ENCODE data around the gene ZNF865.
"Not testable (repeated sequence)": the region's sequence is repeated elsewhere in the genome, so short reads cannot be mapped to it uniquely, and the experiment has no call there.

Gene ZNF865

DNA sequence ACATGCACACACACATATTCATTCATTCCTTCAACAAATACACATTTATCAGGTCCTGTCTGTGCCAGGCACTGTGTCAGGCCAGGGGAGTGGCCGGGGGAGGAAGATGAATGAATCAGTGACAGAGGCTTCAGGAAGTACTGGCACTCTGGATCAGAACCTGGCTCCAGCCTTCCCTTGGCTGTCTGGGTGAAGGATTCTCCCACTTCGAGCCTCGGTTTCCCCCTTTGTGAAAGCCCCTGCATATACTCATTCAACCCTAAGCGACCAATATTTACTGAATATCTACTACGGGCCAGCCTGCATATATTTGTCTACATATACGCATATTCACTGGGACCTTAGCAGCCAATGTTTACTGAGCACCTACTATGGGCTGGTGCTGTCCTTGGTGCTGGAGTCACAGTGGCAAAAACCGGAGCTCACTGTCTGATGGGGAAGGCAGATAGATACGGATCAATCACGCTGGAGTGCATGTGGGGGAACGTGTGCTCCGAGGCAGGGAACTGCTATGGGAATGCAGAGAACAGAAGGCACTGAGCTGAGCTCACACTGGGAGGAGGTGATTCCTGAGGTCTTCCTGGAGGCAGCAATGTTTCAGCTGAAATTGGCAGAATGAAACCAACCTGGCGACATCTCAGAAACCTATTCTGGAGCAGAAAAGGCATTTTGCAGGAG lies 24.2 kb upstream of the ZNF865 start:
- in situ Hi-C loops (cut with HindIII; ENCODE audit: low sequenced_read_pairs): no loop called here
- TF ChIP-seq, protein P1, sequence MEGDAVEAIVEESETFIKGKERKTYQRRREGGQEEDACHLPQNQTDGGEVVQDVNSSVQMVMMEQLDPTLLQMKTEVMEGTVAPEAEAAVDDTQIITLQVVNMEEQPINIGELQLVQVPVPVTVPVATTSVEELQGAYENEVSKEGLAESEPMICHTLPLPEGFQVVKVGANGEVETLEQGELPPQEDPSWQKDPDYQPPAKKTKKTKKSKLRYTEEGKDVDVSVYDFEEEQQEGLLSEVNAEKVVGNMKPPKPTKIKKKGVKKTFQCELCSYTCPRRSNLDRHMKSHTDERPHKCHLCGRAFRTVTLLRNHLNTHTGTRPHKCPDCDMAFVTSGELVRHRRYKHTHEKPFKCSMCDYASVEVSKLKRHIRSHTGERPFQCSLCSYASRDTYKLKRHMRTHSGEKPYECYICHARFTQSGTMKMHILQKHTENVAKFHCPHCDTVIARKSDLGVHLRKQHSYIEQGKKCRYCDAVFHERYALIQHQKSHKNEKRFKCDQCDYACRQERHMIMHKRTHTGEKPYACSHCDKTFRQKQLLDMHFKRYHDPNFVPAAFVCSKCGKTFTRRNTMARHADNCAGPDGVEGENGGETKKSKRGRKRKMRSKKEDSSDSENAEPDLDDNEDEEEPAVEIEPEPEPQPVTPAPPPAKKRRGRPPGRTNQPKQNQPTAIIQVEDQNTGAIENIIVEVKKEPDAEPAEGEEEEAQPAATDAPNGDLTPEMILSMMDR (IDR thresholded peaks at IDR 0.05; ENCODE audit: low read depth, low read length): no peak
- DNase-seq (ENCODE audit: low read depth, low spot score): no peak
- H3K4me3 ChIP-seq (ENCODE audit: low read depth, low read length): peak overlapping the region; percentile 96

- TF ChIP-seq, protein P1 (IDR thresholded peaks at IDR 0.05; ENCODE audit: low read depth, low read length): no peak
- no peak overlapping the region for H3K4me3 ChIP-seq (ENCODE audit: low read depth, low read length)
- DNase-seq (ENCODE audit: low read depth, low spot score): no peak
- in situ Hi-C loops (cut with HindIII; ENCODE audit: low sequenced_read_pairs): no loop called here
These were observed 23.6 kb upstream of the ZNF865 start for GRCh38 chr19:55581823-55582223.

DNA sequence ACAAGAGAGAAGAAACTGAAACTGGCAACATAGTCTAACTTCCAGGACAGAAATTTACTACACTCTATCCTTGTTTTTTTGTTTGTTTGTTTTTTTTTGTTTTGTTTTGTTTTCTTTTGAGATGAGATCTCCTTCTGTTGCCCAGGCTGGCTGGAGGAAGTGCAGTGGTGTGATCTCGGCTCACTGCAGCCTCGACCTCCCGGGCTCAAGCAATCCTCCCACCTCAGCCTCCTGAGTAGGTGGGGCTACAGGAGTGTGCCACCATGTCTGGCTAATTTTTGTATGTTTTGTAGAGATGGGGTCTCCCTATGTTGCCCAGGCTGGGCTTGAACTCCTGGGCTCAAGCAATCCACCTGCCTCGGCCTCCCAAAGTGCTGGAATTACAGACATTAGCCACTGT lies 23.2 kb upstream of the ZNF865 start:
- H3K4me3 ChIP-seq (ENCODE audit: low read depth, low read length); DNase-seq (ENCODE audit: low read depth, low spot score); in situ Hi-C loops (cut with HindIII; ENCODE audit: low sequenced_read_pairs): not testable (repeated sequence)

DNA sequence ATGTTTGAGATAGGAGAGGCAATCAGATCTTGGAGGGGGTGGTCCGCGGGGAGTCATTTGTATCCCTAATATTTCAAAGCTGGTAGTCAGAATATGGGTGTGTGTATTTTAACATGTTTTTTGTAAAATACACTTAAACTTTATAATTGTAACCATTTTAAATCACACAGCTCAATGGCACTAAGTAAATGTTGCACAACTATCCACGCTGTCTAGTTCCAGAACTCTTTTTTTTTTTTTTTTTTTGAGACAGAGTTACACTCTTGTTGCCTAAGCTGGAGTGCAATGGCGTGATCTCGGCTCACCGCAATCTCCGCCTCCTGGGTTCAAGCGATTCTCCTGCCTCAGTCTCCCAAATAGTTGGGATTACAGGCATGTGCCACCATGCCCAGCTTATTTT lies 21.6 kb upstream of the ZNF865 start:
- H3K4me3 ChIP-seq (ENCODE audit: low read depth, low read length); in situ Hi-C loops (cut with HindIII; ENCODE audit: low sequenced_read_pairs); DNase-seq (ENCODE audit: low read depth, low spot score): not testable (repeated sequence)

GRCh38 chr19:55584871-55585270 lies 20.6 kb upstream of the ZNF865 start:
- TF ChIP-seq, protein P1 (IDR thresholded peaks at IDR 0.05; ENCODE audit: low read depth, low read length): no peak
- no peak for DNase-seq (ENCODE audit: low read depth, low spot score)
- H3K4me3 ChIP-seq (ENCODE audit: low read depth, low read length): no peak overlapping the region
- in situ Hi-C loops (cut with HindIII; ENCODE audit: low sequenced_read_pairs): no loop called here

GRCh38 chr19:55585658-55586339 lies 19.6 kb upstream of the ZNF865 start:
- TF ChIP-seq, protein P1 (IDR thresholded peaks at IDR 0.05; ENCODE audit: low read depth, low read length): no peak
- peak; percentile 84 for DNase-seq (ENCODE audit: low read depth, low spot score)
- peak overlapping the region; percentile 29 for H3K4me3 ChIP-seq (ENCODE audit: low read depth, low read length)
- in situ Hi-C loops (cut with HindIII; ENCODE audit: low sequenced_read_pairs): no loop called here

DNA sequence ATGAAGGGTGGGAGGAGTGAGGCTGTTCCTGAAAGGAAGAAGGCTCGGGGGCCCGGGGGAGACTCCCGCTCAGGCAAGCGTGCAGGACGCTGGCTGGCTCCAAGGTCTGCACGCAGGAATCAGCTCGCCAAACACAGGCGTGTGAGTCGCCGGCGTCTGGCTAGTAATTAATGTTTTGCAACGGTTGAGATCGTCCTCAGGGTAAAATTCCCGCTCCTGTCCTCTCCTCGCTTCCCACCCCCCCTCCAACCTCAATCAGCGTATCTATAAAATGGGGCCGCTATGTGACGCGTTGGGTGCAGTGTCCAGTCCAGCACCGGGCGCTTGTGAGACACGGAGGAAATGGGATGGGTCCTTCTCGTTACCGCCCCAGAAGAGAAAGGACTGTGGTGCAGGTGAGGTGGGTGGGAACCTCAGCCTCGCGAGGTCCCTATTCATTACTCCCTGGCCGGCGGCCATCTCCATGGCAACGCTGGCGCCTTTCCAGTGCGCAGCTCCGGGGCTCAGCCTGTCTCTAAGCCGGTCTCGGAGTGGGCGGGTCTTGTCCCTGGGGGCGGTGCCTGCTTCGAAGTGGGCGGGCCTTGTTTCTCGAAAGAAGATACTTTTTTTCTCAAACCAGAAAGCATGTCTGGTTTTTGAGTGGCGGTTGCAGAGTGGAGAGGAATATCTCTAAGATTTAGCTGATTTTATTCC lies 18.3 kb upstream of the ZNF865 start:
- in situ Hi-C loops (cut with HindIII; ENCODE audit: low sequenced_read_pairs): no loop called here
- H3K4me3 ChIP-seq (ENCODE audit: low read depth, low read length): peak overlapping the region; percentile 36
- DNase-seq (ENCODE audit: low read depth, low spot score): peak; percentile 91
- TF ChIP-seq, protein P1 (IDR thresholded peaks at IDR 0.05; ENCODE audit: low read depth, low read length): no peak
